KOPT-K1 (cell line): ENCODE data around the gene PTPRU.
"Not testable (repeated sequence)": the region's sequence is repeated elsewhere in the genome, so short reads cannot be mapped to it uniquely, and the experiment has no call there.

Experiments used
- H3K27ac ChIP-seq: fragments of 200-600 bp; sonication (generic); 2 replicates; pipeline ENCODE4 v1.5.1; 2016; ENCODE audit warnings: antibody characterized with exemption, mild to moderate bottlenecking, low read depth, low read length; ENCODE audit not compliant: poor library complexity, severe bottlenecking
- H3K36me3 ChIP-seq: fragments of 200-600 bp; sonication (generic); 2 replicates; pipeline ENCODE4 v1.5.1; 2017; ENCODE audit warnings: antibody characterized with exemption, mild to moderate bottlenecking, low read length, moderate library complexity; ENCODE audit not compliant: insufficient read depth
- H3K9me3 ChIP-seq: fragments of 200-600 bp; sonication (generic); 2 replicates; pipeline ENCODE4 v1.5.1; 2017; ENCODE audit warnings: antibody characterized with exemption, low read length, mild to moderate bottlenecking; ENCODE audit not compliant: insufficient read depth, poor library complexity, severe bottlenecking

PTPRU gene

GRCh38 chr1:29210278-29211085 is 25.8 kb upstream of the PTPRU start:
- H3K36me3 ChIP-seq: peaks cover 70% of the 10 kb centered on the region
- H3K27ac ChIP-seq: no peak overlapping the region
- H3K9me3 ChIP-seq: no peaks in the 10 kb centered on the region

- Histone ChIP-seq H3K9me3 (no peaks in the 10 kb centered on the region), H3K36me3 (peaks cover 69% of the 10 kb centered on the region), H3K27ac (no peak overlapping the region)
These were observed 25.0 kb upstream of the PTPRU start for GRCh38 chr1:29211086-29212030.

GRCh38 chr1:29213055-29213454 is 23.3 kb upstream of the PTPRU start:
- no peaks in the 10 kb centered on the region for H3K9me3 ChIP-seq
- no peak overlapping the region for H3K27ac ChIP-seq
- peaks cover 71% of the 10 kb centered on the region for H3K36me3 ChIP-seq

DNA sequence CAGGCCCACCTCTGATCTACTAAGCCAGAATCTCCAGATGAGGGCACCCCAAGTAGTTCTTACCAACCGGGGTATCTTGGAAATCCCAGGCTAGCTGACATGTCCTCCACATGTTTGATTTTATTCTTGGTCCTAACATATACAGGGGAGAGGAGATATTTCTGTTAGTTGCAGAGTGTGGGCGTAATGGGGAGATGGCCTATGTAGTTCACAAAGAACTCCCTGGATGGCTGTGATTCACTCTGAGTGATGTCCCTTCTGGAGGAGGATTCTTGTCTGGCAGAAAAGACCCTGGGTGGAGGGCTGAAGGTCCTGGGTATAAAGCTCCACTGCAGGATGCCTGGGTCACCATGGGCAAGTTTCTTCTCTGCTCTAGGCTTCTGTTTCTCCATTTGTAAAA is 18.7 kb upstream of the PTPRU start:
- no peaks in the 10 kb centered on the region for H3K9me3 ChIP-seq
- H3K27ac ChIP-seq: no peak overlapping the region
- peaks cover 51% of the 10 kb centered on the region for H3K36me3 ChIP-seq

DNA sequence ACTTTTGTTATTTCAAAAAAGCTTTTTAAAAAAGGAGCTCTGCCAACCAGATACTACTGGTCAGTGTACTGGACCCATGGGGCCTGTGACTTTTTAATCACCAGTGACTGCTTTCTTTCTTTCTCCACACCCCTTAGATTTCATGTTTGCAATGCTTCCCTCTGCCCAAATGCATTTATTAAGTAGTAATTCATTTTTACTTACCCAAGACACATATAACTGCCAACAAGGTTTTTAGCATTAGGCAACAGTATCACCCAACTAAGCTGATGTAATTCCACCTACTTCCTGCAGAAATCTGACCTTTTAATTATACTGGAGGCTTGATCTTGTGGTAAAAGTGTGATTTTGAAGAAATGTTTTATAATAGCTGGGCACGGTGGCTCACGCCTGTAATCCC is 18.1 kb upstream of the PTPRU start:
- Histone ChIP-seq H3K27ac (no peak overlapping the region), H3K9me3 (no peaks in the 10 kb centered on the region), H3K36me3 (peaks cover 45% of the 10 kb centered on the region)

GRCh38 chr1:29221296-29221695 is 15.0 kb upstream of the PTPRU start:
- Histone ChIP-seq H3K9me3 (no peaks in the 10 kb centered on the region), H3K36me3 (peaks cover 21% of the 10 kb centered on the region), H3K27ac (no peak overlapping the region)

- not testable (repeated sequence) for H3K9me3 ChIP-seq, H3K27ac ChIP-seq
- peaks cover 19% of the 10 kb centered on the region; the same call in 1 of the 2 replicates for H3K36me3 ChIP-seq
These were observed 14.1 kb upstream of the PTPRU start for GRCh38 chr1:29222260-29222659.

DNA sequence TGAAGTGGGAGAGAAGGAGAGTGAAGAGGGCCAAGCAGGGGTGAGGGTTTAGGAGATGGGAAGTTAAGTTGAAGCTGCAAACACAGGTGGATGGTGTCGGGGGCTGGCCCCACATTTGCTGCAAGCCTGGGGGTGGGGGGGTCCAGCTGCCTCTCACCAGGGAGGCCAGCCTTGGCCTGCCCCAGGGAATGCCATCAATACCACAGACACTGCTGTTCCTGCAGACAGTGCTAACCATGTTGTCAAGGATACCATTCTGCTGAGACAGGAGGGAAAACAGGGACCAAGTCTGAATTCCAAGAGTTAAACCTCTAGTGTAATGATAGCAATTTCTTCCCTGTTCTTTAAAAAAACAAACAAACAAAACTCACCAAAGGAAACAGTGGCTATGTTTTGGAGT is 13.6 kb upstream of the PTPRU start:
- H3K36me3 ChIP-seq: peaks cover 17% of the 10 kb centered on the region; the same call in 1 of the 2 replicates

DNA sequence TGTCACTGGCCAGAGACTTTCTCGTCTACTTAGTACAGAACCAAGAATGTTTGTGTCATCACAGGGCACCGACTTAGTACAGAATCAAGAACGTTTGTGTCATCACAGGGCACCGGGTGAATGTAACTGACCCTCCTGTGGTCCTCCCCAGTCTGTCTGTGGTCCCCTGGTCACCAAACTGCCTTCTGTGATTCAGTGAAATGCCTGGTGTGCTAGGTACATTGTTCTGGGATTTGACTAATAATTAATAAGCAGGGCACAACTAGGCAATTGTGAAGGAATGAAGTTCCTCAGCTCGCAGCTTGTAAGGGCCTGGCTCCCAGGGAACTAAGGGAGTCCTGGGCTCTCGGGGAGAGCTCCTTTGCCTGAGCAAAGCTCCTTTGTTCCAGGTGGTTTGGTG is 12.8 kb upstream of the PTPRU start:
- peaks cover 12% of the 10 kb centered on the region; the same call in 1 of the 2 replicates for H3K36me3 ChIP-seq
- H3K27ac ChIP-seq: no peak overlapping the region
- no peaks in the 10 kb centered on the region for H3K9me3 ChIP-seq

More for the DNA sequence above, 13.6 kb upstream of the PTPRU start:
- no peak overlapping the region for H3K27ac ChIP-seq
- no peaks in the 10 kb centered on the region for H3K9me3 ChIP-seq

DNA sequence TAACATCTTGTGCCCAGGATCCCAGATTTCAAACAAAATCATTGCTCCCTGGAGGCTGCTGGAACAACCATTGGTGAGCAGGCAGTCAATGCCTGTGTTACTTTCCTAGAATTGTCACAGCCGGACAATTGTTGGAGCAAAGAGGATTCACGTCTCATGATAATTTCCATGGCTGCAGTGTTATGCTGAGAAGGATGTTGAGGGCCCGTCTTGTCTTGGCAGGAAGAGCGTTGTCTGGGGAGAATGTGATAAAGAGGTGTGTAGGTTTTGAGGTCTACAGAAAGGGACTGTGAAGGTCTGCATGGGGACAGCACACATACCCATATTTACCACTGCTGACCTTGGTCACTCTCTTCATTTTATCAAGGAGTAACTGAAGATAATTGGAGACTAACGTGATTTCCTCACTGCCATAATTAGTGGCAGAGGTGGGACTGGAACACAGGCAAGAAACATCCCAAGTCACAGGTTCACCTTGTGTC is 11.9 kb upstream of the PTPRU start:
- Histone ChIP-seq H3K9me3 (no peaks in the 10 kb centered on the region), H3K36me3 (peaks cover 12% of the 10 kb centered on the region; the same call in 1 of the 2 replicates), H3K27ac (no peak overlapping the region)

DNA sequence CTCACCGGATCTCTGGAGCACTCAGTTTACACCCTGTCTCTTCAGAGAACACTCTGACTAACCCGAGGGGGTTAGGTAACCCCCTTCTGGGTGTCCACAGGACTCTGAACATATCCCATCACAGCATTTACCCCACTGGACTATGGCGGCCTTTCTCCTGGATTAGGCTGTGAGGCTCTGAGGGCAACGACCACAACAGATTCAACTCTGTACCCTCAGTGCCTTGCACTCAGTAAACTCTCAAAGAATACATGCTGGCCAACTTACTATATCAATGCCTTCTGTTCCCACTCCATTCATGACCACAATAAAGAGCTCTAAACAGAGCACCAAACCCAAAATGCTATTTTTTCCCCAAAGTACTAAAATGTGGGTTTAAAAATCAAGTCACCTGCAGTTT is 11.0 kb upstream of the PTPRU start:
- H3K27ac ChIP-seq: no peak overlapping the region
- H3K36me3 ChIP-seq: peaks cover 10% of the 10 kb centered on the region; the same call in 1 of the 2 replicates
- no peaks in the 10 kb centered on the region for H3K9me3 ChIP-seq

DNA sequence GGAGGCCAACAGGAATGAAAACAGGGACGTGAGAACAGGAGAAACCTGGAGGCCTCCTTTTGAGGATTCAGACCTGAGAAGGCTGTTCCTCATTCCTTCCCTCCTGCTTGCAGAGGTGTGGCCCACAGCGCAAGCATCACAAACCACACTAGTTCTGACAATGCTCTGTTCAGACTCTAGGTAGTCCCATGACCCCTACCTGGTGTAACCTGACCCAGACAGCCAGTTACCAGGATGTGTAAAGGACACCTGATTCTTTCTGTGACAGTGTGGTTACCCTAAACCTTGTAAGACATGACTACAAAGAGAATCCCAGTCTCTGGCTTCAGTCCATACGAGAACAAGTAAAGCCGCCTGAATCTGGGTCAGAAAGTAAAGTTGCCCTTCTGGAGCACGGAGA is 8.8 kb upstream of the PTPRU start:
- H3K9me3 ChIP-seq: no peaks in the 10 kb centered on the region
- H3K36me3 ChIP-seq: 0 out of 2 replicates have a peak, but pooled peaks cover 4% of the 10 kb centered on the region
- no peak overlapping the region for H3K27ac ChIP-seq

DNA sequence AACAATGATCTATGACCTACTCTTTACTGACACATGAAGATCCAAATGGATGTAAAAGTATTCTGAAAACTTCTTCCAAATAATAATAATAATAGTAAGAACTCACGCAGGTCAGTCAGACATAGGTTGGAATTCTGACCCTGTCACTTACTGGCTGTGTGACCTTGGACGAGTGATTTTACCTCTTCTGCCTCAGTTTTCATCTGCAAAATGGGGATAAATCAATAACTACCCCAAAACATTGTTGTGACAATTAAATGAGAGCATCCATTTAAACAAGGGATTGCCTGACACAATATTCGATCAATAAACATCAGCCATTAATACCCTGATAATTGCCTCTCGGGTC is 6.1 kb upstream of the PTPRU start:
- H3K9me3 ChIP-seq: no peaks in the 10 kb centered on the region
- H3K36me3 ChIP-seq: no peaks in the 10 kb centered on the region
- H3K27ac ChIP-seq: peak overlapping the region; percentile 60

DNA sequence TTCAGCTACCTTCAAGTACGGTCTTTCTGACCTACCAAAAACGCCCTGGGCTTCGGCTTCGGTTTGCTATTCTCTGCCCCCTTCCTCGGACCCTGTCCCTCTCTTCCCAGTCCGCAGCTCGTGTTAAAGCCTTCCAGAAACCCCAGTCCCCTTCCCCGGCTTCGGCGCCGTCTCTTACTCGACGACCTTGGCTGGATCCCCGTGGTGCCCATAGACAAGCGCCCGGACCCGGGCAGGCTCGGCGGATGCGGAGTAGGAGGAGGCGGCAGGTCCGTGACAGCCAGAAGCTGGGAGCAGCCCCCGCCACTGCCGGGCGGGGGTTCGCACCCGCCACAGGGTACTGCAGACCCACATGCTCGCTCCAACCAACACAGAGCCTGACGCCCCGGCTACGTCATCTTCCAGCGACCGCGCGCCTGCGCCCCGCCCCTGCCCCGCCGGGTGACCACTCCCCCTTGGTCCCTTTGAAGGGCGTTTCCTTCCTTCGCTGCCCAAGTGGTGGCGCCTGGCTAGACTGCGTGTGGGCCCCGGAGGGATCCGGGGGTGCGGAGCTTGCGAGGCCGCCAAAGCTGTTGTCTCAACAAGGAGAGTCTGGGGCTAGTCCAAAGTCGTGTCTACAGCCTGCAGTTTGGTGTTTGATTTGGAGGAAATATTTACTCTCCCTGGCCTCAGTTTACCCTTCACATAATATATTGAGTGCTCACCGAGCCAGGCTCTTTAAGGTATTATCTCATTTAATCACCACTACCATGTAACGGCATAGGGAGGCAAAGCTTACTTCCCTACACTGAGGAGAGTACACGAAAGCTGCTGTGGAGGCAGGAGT is 5.6 kb upstream of the PTPRU start, which contains the start of gene MECR:
Gene MECR (minus strand): TSS at position 382 of the 826 bp plus-strand sequence. CDS start 28 bp downstream, at position 354.
- Histone ChIP-seq H3K9me3 (no peaks in the 10 kb centered on the region), H3K36me3 (no peaks in the 10 kb centered on the region), H3K27ac (peak within 1 kb of the TSS; percentile 60)
